GM19463 (cell line): Measurements from ENCODE around the gene CALCOCO2.
"Not testable (repeated sequence)": the region's sequence is repeated elsewhere in the genome, so short reads cannot be mapped to it uniquely, and the experiment has no call there.

Experiments
- ATAC-seq: cut with Tn5 transposase; IDR thresholded peaks from one replicate; pipeline ENCODE4 v1.9.1; 2021; ENCODE audit warnings: mild to moderate bottlenecking, moderate library complexity; ENCODE audit not compliant: unreplicated experiment

Gene CALCOCO2

GRCh38 chr17:48820936-48821335 is 9.9 kb upstream of the CALCOCO2 start:
- ATAC-seq: not testable (repeated sequence)

- no peak for ATAC-seq
Observed at GRCh38 chr17:48825446-48826381, 5.1 kb upstream of the CALCOCO2 start.

GRCh38 chr17:48831549-48831883 is 681 bp downstream of the CALCOCO2 start:
- ATAC-seq: no peak

- no peak for ATAC-seq
Observed at GRCh38 chr17:48834973-48835372, 4.1 kb downstream of the CALCOCO2 start.

GRCh38 chr17:48835971-48836370 is 5.1 kb downstream of the CALCOCO2 start:
- no peak for ATAC-seq

GRCh38 chr17:48837458-48837857 is 6.6 kb downstream of the CALCOCO2 start:
- not testable (repeated sequence) for ATAC-seq

GRCh38 chr17:48840441-48840840 is 9.6 kb downstream of the CALCOCO2 start:
- no peak for ATAC-seq

- ATAC-seq: peak; percentile 85
Observed at GRCh38 chr17:48841395-48841831, 10.6 kb downstream of the CALCOCO2 start.

GRCh38 chr17:48842746-48843145 is 11.9 kb downstream of the CALCOCO2 start:
- ATAC-seq: no peak

- ATAC-seq: no peak
Observed at GRCh38 chr17:48843187-48843900, 12.5 kb downstream of the CALCOCO2 start.

GRCh38 chr17:48850792-48851323 is 20.0 kb downstream of the CALCOCO2 start:
- no peak for ATAC-seq

GRCh38 chr17:48854774-48855476 is 24.1 kb downstream of the CALCOCO2 start:
- no peak for ATAC-seq

- no peak for ATAC-seq
Observed at GRCh38 chr17:48856122-48856821, 25.4 kb downstream of the CALCOCO2 start.

GRCh38 chr17:48860034-48860433 is 29.2 kb downstream of the CALCOCO2 start:
- no peak for ATAC-seq

GRCh38 chr17:48860456-48860855 is 29.6 kb downstream of the CALCOCO2 start:
- no peak for ATAC-seq

- no peak for ATAC-seq
Observed at GRCh38 chr17:48868916-48869500, 38.2 kb downstream of the CALCOCO2 start.

GRCh38 chr17:48869821-48870318 is 39.0 kb downstream of the CALCOCO2 start:
- ATAC-seq: no peak

GRCh38 chr17:48871035-48871550 is 40.3 kb downstream of the CALCOCO2 start:
- no peak for ATAC-seq

GRCh38 chr17:48871551-48872351 is 40.9 kb downstream of the CALCOCO2 start:
- no peak for ATAC-seq
